GM23248 (cell line): ENCODE results near the gene PSD4. TPM values are rescaled to one million over a fixed set of nuclear protein-coding genes. Genes with fewer than 3 reads are reported as not detected.

Experiments
- DNase-seq: peaks from one replicate; pipeline ENCODE4 v3.0.0-alpha.2; 2015
- H2AFZ ChIP-seq: fragments of 200-600 bp; sonication (generic); 2 replicates; pipeline ENCODE4 v1.6.1; 2016; ENCODE audit warnings: antibody characterized with exemption
- H3F3A ChIP-seq: fragments of 200-600 bp; sonication (generic); 2 replicates; pipeline ENCODE4 v1.6.1; 2016; ENCODE audit warnings: mild to moderate bottlenecking, antibody characterized with exemption, mixed run types; ENCODE audit not compliant: insufficient read depth
- H3K27ac ChIP-seq: fragments of 200-600 bp; sonication (generic); 2 replicates; pipeline ENCODE4 v1.5.1; 2016; ENCODE audit warnings: mild to moderate bottlenecking
- H3K27me3 ChIP-seq: fragments of 200-600 bp; sonication (generic); replicated peaks from 2 replicates; pipeline ENCODE4 v1.6.1; 2016; ENCODE audit warnings: mild to moderate bottlenecking; ENCODE audit not compliant: insufficient read depth
- H3K36me3 ChIP-seq: fragments of 200-600 bp; sonication (generic); 2 replicates; pipeline ENCODE4 v1.6.1; 2016; ENCODE audit warnings: low read depth, mild to moderate bottlenecking
- H3K4me1 ChIP-seq: fragments of 200-600 bp; sonication (generic); 2 replicates; pipeline ENCODE4 v1.6.1; 2016; ENCODE audit warnings: mild to moderate bottlenecking; ENCODE audit not compliant: insufficient read depth
- H3K4me2 ChIP-seq: fragments of 200-600 bp; sonication (generic); one replicate; pipeline ENCODE4 v1.6.1; 2016; ENCODE audit warnings: mild to moderate bottlenecking; ENCODE audit not compliant: unreplicated experiment
- H3K4me3 ChIP-seq: fragments of 200-600 bp; sonication (generic); 2 replicates; pipeline ENCODE4 v1.5.1; 2016; ENCODE audit warnings: mild to moderate bottlenecking
- H3K79me2 ChIP-seq: fragments of 200-600 bp; sonication (generic); 2 replicates; pipeline ENCODE4 v1.6.1; 2016; ENCODE audit warnings: mild to moderate bottlenecking; ENCODE audit not compliant: insufficient read depth
- H3K9ac ChIP-seq: fragments of 200-600 bp; sonication (generic); 2 replicates; pipeline ENCODE4 v1.6.1; 2016; ENCODE audit warnings: mild to moderate bottlenecking
- H3K9me2 ChIP-seq: fragments of 200-600 bp; sonication (generic); 2 replicates; pipeline ENCODE4 v1.6.1; 2016; ENCODE audit warnings: mixed run types, mild to moderate bottlenecking, moderate library complexity; ENCODE audit not compliant: insufficient read depth
- H3K9me3 ChIP-seq: fragments of 200-600 bp; sonication (generic); one replicate; pipeline ENCODE4 v1.6.1; 2017; ENCODE audit warnings: low read depth
- H4K20me1 ChIP-seq: fragments of 200-600 bp; sonication (generic); 2 replicates; pipeline ENCODE4 v1.6.0; 2016; ENCODE audit not compliant: insufficient read depth
- EZH2 ChIP-seq: fragments of 200-600 bp; sonication (generic); IDR thresholded peaks from 2 replicates; pipeline ENCODE4 v1.6.1; 2018; ENCODE audit warnings: antibody characterized with exemption, mild to moderate bottlenecking; ENCODE audit not compliant: insufficient read depth, poor library complexity, severe bottlenecking
- EZH2phosphoT487 ChIP-seq: fragments of 200-600 bp; sonication (generic); IDR thresholded peaks from 2 replicates; pipeline ENCODE4 v1.6.1; 2018; ENCODE audit warnings: antibody characterized with exemption, moderate library complexity, mild to moderate bottlenecking, low read depth; ENCODE audit not compliant: insufficient read depth
- WGBS, 2 experiments: methylation state at CpG; one replicate each; pipeline ENCODE4 v1.1.6; 2015 to 2017; ENCODE audit warnings: low lambda C conversion rate in 2 of 2, low coverage in 1 of 2; ENCODE audit errors: missing lambda C conversion rate in 2 of 2; 5-methylcytosine and 5-hydroxymethylcytosine counted together
- in situ Hi-C: fragments of 300-500 bp; cut with MboI; formaldehyde crosslinking; loops from 2 replicates; pipeline ENCODE4 v1.15.0; 2020
- polyA plus RNA-seq: library from polyadenylated mRNA; unstranded; fragments of >200 nt; fragmentation: Nextera tagmentation; extraction: Ambion mirVana; gene quantifications from 2 replicates; pipeline ENCODE4 v1.2.1, GENCODE V29; 2016
- total RNA-seq: library from RNA; depleted of rRNA; stranded (reverse); fragments of >200 nt; shearing (Covaris generic); gene quantifications from 2 replicates; pipeline ENCODE4 v1.2.3, GENCODE V29; 2014

Gene PSD4
- total and polyA plus RNA-seq, 2 experiments from 2014 or later, result 1.1 to 6.1 TPM

DNA sequence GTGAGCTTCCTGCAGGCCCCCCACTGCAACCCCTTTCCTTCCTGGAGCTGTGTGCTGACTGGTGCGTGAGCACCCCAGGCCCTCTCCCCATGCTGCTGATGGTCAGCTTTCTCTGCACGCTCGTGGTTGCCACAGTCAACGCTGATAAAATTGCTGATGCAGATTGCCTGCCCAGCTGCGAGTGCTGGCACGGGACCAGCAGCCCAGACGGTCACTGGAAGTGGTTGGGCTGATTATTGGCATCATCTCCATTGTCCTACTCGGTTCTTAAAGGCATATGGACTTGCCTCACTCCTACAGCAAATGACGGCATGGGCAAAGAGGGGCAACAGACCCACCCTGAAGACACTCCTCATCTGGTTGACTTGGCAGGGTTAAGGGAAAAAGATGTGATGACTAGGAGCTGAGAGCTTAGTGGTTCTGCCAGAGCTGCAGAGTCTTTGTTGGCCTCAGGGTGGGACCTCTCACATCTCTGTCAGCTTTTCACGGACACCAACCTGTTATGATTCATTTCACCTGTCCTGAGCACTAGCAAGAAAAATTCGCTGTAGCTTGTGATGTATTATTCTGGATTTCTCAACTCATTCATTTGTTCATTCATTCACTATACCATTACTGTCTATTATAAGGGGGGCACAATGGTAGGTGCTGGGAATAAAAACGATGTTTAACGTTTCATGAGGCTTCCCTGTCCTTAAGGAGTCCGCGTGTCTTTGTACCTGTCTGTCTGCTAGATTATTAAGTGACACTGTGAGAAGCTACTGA lies 66.6 kb downstream of the PSD4 start:
- Histone ChIP-seq H3K79me2 (peaks cover 61% of the 10 kb centered on the region), H4K20me1 (no peaks in the 10 kb centered on the region), H3K4me3 (peak overlapping the region; percentile 56), H3K4me1 (peaks cover 42% of the 10 kb centered on the region), H3K27me3 (no peaks in the 10 kb centered on the region), H3K27ac (peak overlapping the region; percentile 94), H3K36me3 (no peaks in the 10 kb centered on the region; the same call in 1 of the 2 replicates), H3K9me2 (no peaks in the 10 kb centered on the region), H3K9me3 (no peaks in the 10 kb centered on the region), H3K4me2 (peak overlapping the region; percentile 80), H3K9ac (peak overlapping the region; percentile 73), H2AFZ (no peak overlapping the region), H3F3A (peaks cover 34% of the 10 kb centered on the region)
- in situ Hi-C loops, result no loop called here
- DNase-seq, result peak; percentile 92
- TF ChIP-seq EZH2 (no peak), EZH2phosphoT487 (no peak)
- 0 to 1% methylated on average over 14 to 15 of the region's 15 CpGs for WGBS, 2 experiments

DNA sequence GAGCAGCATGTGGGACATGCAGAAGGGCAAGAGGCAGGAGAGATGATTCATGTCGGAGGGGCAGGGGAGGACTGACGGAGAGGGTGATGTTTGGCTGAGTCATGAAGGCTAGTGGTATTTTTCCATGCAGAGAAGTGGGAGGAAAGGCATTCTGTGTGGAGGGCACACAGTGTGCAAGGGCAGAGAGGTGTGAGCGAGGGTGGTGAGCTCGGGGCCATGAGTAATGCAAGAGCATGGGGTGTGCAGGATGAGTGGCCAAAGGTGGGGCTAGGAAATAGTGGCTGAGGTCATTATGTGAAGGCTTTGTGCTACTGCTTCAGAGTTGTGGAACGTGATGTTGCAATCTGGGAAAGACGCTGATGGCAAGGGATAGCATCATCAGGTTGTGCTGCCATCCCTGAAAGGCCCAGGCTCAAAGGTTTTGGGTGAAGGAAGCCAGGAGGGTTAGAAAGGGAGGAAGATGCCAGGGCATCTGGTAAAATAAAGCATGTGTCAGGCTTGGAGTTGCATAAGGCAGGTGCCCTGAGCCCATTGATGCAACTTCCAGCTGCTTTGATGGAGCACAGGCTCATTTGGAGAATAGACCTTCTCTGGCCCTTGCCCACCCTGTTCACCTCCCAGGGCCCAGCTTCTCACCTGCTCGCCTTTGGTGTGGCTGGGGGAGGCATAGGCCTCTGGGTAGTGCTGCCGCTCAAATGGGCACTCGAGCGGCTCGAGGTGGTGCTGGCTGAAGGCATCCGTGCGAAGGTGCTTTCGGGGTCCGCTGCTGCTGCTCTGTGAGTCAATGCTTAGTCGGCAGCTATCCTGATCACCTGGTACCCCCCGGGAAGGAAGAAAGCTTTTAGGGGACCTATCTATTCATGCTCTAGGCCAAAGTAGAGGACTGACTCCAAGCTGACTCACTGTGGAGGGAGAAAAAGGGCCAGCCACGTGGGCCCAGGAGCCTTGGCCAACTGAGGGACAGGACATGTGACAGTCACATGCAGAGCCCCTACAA lies 67.4 kb downstream of the PSD4 start:
- DNase-seq, result peak; percentile 99
- Histone ChIP-seq H3F3A (peaks cover 38% of the 10 kb centered on the region), H3K79me2 (peaks cover 67% of the 10 kb centered on the region), H3K36me3 (no peaks in the 10 kb centered on the region; the same call in 1 of the 2 replicates), H3K9ac (peak overlapping the region; percentile 73), H3K27me3 (no peaks in the 10 kb centered on the region), H2AFZ (no peak overlapping the region), H3K4me3 (peak overlapping the region; percentile 56), H3K9me2 (no peaks in the 10 kb centered on the region), H3K9me3 (no peaks in the 10 kb centered on the region), H3K4me2 (peak overlapping the region; percentile 80), H3K27ac (peak overlapping the region; percentile 94), H3K4me1 (peaks cover 42% of the 10 kb centered on the region), H4K20me1 (no peaks in the 10 kb centered on the region)
- in situ Hi-C loops, result no loop called here
- TF ChIP-seq EZH2phosphoT487, result no peak
- TF ChIP-seq EZH2, result no peak
- WGBS, 2 experiments, result 49 to 52% methylated on average over 18 of the region's 18 CpGs

DNA sequence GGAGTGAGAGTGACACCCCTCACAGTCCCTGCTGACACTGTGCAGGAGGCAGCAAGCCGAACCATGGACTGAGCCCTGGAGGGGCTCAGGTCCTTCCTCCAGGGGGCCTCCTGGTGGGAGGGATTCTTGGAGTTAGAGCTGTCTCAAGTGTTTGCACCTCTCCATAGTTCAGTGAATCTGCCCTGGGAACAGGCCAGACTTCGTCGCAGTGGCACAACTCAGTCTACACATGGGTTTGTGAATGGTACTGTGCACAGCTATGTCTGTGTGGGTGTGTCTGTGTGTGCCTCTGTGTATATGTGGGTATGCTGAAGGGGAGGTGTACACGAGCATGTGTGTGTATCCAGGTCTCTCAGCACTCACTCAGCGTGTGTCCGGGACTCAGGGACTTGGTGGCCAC lies 68.6 kb downstream of the PSD4 start:
- H3K9ac ChIP-seq, result no peak overlapping the region
- in situ Hi-C loops, result no loop called here
- peak overlapping the region; percentile 94 for H3K27ac ChIP-seq
- no peaks in the 10 kb centered on the region; the same call in 1 of the 2 replicates for H3K36me3 ChIP-seq
- peaks cover 62% of the 10 kb centered on the region for H3K79me2 ChIP-seq
- H3K9me2 ChIP-seq, result no peaks in the 10 kb centered on the region
- H3K27me3 ChIP-seq, result no peaks in the 10 kb centered on the region
- H3K9me3 ChIP-seq, result no peaks in the 10 kb centered on the region
- peaks cover 42% of the 10 kb centered on the region for H3K4me1 ChIP-seq
- 92 to 100% methylated on average over 6 of the region's 6 CpGs for WGBS, 2 experiments
- no peaks in the 10 kb centered on the region for H4K20me1 ChIP-seq
- no peak overlapping the region for H2AFZ ChIP-seq
- no peak overlapping the region for H3K4me2 ChIP-seq
- H3F3A ChIP-seq, result peaks cover 38% of the 10 kb centered on the region
- TF ChIP-seq EZH2phosphoT487 (no peak), EZH2 (no peak)
- no peak overlapping the region for H3K4me3 ChIP-seq
- DNase-seq, result no peak

DNA sequence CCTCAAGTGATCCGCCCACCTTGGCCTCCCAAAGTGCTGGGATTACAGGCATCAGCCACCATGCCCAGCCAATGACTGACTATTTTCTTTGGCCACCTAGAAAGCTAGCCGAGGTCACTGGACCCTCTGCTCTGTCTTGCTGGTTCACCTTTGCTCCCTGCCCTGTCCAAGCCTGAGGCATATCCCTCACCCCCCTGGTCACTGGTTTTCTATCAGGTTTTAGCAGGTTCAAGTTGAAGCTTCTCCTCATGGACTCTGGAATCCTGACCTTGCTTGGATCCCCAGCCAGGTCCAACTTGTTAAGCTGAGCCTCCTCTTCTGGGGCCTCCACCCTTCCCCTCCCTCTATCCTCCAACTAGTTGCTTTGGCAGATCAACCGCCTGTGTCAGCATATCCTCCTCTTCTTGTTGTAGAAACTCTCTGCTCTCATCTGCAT lies 71.5 kb downstream of the PSD4 start:
- Histone ChIP-seq H2AFZ (no peak overlapping the region), H3K27ac (no peak overlapping the region), H3K9me3 (no peaks in the 10 kb centered on the region), H3K4me3 (no peak overlapping the region), H4K20me1 (no peaks in the 10 kb centered on the region), H3K27me3 (no peaks in the 10 kb centered on the region), H3K4me2 (no peak overlapping the region), H3K4me1 (peaks cover 19% of the 10 kb centered on the region), H3K9ac (no peak overlapping the region), H3K36me3 (no peaks in the 10 kb centered on the region; the same call in 1 of the 2 replicates), H3K9me2 (no peaks in the 10 kb centered on the region), H3K79me2 (peaks cover 55% of the 10 kb centered on the region), H3F3A (peaks cover 16% of the 10 kb centered on the region)
- DNase-seq, result no peak
- TF ChIP-seq EZH2, result no peak
- TF ChIP-seq EZH2phosphoT487, result no peak
- 65 to 78% methylated on average over 3 of the region's 3 CpGs for WGBS, 2 experiments
- in situ Hi-C loops, result no loop called here
